Effector memory CD8-positive, alpha-beta T cell (primary cell): Measurements from ENCODE around the gene CYB561.

Source experiments
- ATAC-seq: fragments of 150-1000 bp; cut with Tn5 transposase; replicated peaks from 2 replicates; pipeline ENCODE4 v1.10.0; 2021; ENCODE audit warnings: mild to moderate bottlenecking, moderate library complexity
- DNase-seq, 3 experiments: peaks; one replicate each; pipeline ENCODE4 v3.0.0; 2021
- H3K27ac Mint-ChIP-seq, 2 donors: one replicate each; pipeline ENCODE4 v1.8.0; 2022; ENCODE audit warnings: mild to moderate bottlenecking in 2 of 2, mixed read lengths in 2 of 2, moderate library complexity in 2 of 2
- H3K27me3 Mint-ChIP-seq, 2 donors: one replicate each; pipeline ENCODE4 v1.8.0; 2022; ENCODE audit warnings: mixed read lengths in 2 of 2
- H3K36me3 Mint-ChIP-seq: one replicate; pipeline ENCODE4 v1.8.0; 2022; ENCODE audit warnings: mild to moderate bottlenecking, moderate library complexity, mixed read lengths; ENCODE audit not compliant: insufficient read depth
- H3K4me1 Mint-ChIP-seq, 2 donors: one replicate each; pipeline ENCODE4 v1.8.0; 2022; ENCODE audit warnings: low read depth in 2 of 2, mixed read lengths in 2 of 2
- H3K4me3 Mint-ChIP-seq, 2 donors: one replicate each; pipeline ENCODE4 v1.8.0; 2022; ENCODE audit warnings: mild to moderate bottlenecking in 2 of 2, mixed read lengths in 2 of 2, moderate library complexity in 2 of 2
- H3K9me3 Mint-ChIP-seq, 2 donors: one replicate each; pipeline ENCODE4 v1.8.0; 2022; ENCODE audit warnings: mixed read lengths in 2 of 2

Gene CYB561

GRCh38 chr17:63440770-63441335 is 5.3 kb downstream of the CYB561 start:
- Mint-ChIP-seq H3K27ac (peak overlapping the region; percentile 91 to 94), H3K36me3 (peaks cover 32% of the 10 kb centered on the region), H3K4me3 (peak overlapping the region; percentile 74 to 75), H3K9me3 (no peaks in the 10 kb centered on the region), H3K4me1 (peaks cover 31 to 49% of the 10 kb centered on the region in 2 donors), H3K27me3 (no peaks in the 10 kb centered on the region)
- no peak for ATAC-seq
- DNase-seq, result no peak

GRCh38 chr17:63440127-63440769 is 5.9 kb downstream of the CYB561 start:
- peaks cover 30 to 49% of the 10 kb centered on the region in 2 donors for H3K4me1 Mint-ChIP-seq
- peak; percentile 21 to 28 (median 22) for DNase-seq
- H3K27me3 Mint-ChIP-seq, result no peaks in the 10 kb centered on the region
- peaks cover 30% of the 10 kb centered on the region for H3K36me3 Mint-ChIP-seq
- ATAC-seq, result peak; percentile 72
- peak overlapping the region; percentile 74 to 75 for H3K4me3 Mint-ChIP-seq
- peak overlapping the region; percentile 91 to 94 for H3K27ac Mint-ChIP-seq
- no peaks in the 10 kb centered on the region for H3K9me3 Mint-ChIP-seq

- Mint-ChIP-seq H3K4me1 (peaks cover 29 to 49% of the 10 kb centered on the region in 2 donors), H3K4me3 (peak overlapping the region; percentile 74 to 75)
- peak in 2 of 3 experiments; percentile 23 to 25 for DNase-seq
Measured at GRCh38 chr17:63439687-63440086, 6.4 kb downstream of the CYB561 start.

GRCh38 chr17:63438092-63439051 is 7.7 kb downstream of the CYB561 start:
- no peak for ATAC-seq
- peak overlapping the region; percentile 91 to 94 for H3K27ac Mint-ChIP-seq
- no peaks in the 10 kb centered on the region for H3K9me3 Mint-ChIP-seq
- H3K4me3 Mint-ChIP-seq, result peak overlapping the region in 1 of 2 donors; percentile 75
- peaks cover 32 to 54% of the 10 kb centered on the region in 2 donors for H3K4me1 Mint-ChIP-seq
- H3K27me3 Mint-ChIP-seq, result no peaks in the 10 kb centered on the region
- DNase-seq, result no peak
- H3K36me3 Mint-ChIP-seq, result peaks cover 33% of the 10 kb centered on the region

More at GRCh38 chr17:63439687-63440086, 6.4 kb downstream of the CYB561 start:
- no peaks in the 10 kb centered on the region for H3K27me3 Mint-ChIP-seq
- peak; percentile 57 for ATAC-seq
- peak overlapping the region; percentile 91 to 94 for H3K27ac Mint-ChIP-seq
- no peaks in the 10 kb centered on the region for H3K9me3 Mint-ChIP-seq
- peaks cover 32% of the 10 kb centered on the region for H3K36me3 Mint-ChIP-seq

GRCh38 chr17:63437287-63438091 is 8.6 kb downstream of the CYB561 start:
- peak overlapping the region in 1 of 2 donors; percentile 51 for H3K4me3 Mint-ChIP-seq
- ATAC-seq (no peak), DNase-seq (no peak)
- peaks cover 32 to 49% of the 10 kb centered on the region in 2 donors for H3K4me1 Mint-ChIP-seq
- H3K36me3 Mint-ChIP-seq, result peaks cover 36% of the 10 kb centered on the region
- no peaks in the 10 kb centered on the region for H3K9me3 Mint-ChIP-seq
- no peaks in the 10 kb centered on the region for H3K27me3 Mint-ChIP-seq
- peak overlapping the region in 1 of 2 donors; percentile 91 for H3K27ac Mint-ChIP-seq

- H3K27ac Mint-ChIP-seq, result peak overlapping the region in 1 of 2 donors; percentile 78
- H3K27me3 Mint-ChIP-seq, result no peaks in the 10 kb centered on the region
- H3K36me3 Mint-ChIP-seq, result peaks cover 36% of the 10 kb centered on the region
- peak overlapping the region in 1 of 2 donors; percentile 51 for H3K4me3 Mint-ChIP-seq
- ATAC-seq (no peak), DNase-seq (no peak)
- H3K4me1 Mint-ChIP-seq, result peaks cover 32 to 47% of the 10 kb centered on the region in 2 donors
- H3K9me3 Mint-ChIP-seq, result no peaks in the 10 kb centered on the region
Measured at GRCh38 chr17:63436523-63437110, 9.5 kb downstream of the CYB561 start.

GRCh38 chr17:63435681-63436522 is 10.2 kb downstream of the CYB561 start:
- H3K27ac Mint-ChIP-seq, result peak overlapping the region in 1 of 2 donors; percentile 78
- peaks cover 34% of the 10 kb centered on the region for H3K36me3 Mint-ChIP-seq
- H3K27me3 Mint-ChIP-seq, result no peaks in the 10 kb centered on the region
- DNase-seq (no peak), ATAC-seq (no peak)
- H3K9me3 Mint-ChIP-seq, result no peaks in the 10 kb centered on the region
- H3K4me3 Mint-ChIP-seq, result peak overlapping the region in 1 of 2 donors; percentile 51
- peaks cover 29 to 43% of the 10 kb centered on the region in 2 donors for H3K4me1 Mint-ChIP-seq

- H3K27me3 Mint-ChIP-seq, result no peaks in the 10 kb centered on the region
- peak overlapping the region; percentile 68 to 77 for H3K27ac Mint-ChIP-seq
- no peaks in the 10 kb centered on the region for H3K9me3 Mint-ChIP-seq
- ATAC-seq, result peak; percentile 94
- H3K36me3 Mint-ChIP-seq, result peaks cover 37% of the 10 kb centered on the region
- peaks cover 20 to 37% of the 10 kb centered on the region in 2 donors for H3K4me1 Mint-ChIP-seq
- H3K4me3 Mint-ChIP-seq, result peak overlapping the region; percentile 54 to 68
- peak; percentile 55 to 67 (median 66) for DNase-seq
Measured at GRCh38 chr17:63434951-63435571, 11.0 kb downstream of the CYB561 start.

GRCh38 chr17:63433746-63434591 is 12.1 kb downstream of the CYB561 start:
- ATAC-seq (no peak), DNase-seq (no peak)
- peaks cover 9 to 29% of the 10 kb centered on the region in 2 donors for H3K4me1 Mint-ChIP-seq
- H3K9me3 Mint-ChIP-seq, result no peaks in the 10 kb centered on the region
- H3K27ac Mint-ChIP-seq, result peak overlapping the region; percentile 68 to 77
- H3K27me3 Mint-ChIP-seq, result no peaks in the 10 kb centered on the region
- peak overlapping the region in 1 of 2 donors; percentile 68 for H3K4me3 Mint-ChIP-seq
- H3K36me3 Mint-ChIP-seq, result peaks cover 33% of the 10 kb centered on the region

GRCh38 chr17:63431939-63432804 is 13.9 kb downstream of the CYB561 start:
- no peaks in the 10 kb centered on the region for H3K27me3 Mint-ChIP-seq
- DNase-seq, result no peak
- H3K27ac Mint-ChIP-seq, result peak overlapping the region; percentile 8 to 77
- H3K9me3 Mint-ChIP-seq, result no peaks in the 10 kb centered on the region
- ATAC-seq, result no peak
- peaks cover 31% of the 10 kb centered on the region for H3K36me3 Mint-ChIP-seq
- H3K4me1 Mint-ChIP-seq, result peaks cover 21 to 38% of the 10 kb centered on the region in 2 donors
- H3K4me3 Mint-ChIP-seq, result no peak overlapping the region
